ENCODE measurements around the gene CRB1.

- TF ChIP-seq REST (IDR thresholded peaks at IDR 0.05; ENCODE audit: unreplicated experiment): no peak
- TF ChIP-seq CTCF (conservative IDR thresholded peaks at IDR 0.05; ENCODE audit: low read depth in 2 of 2): no peak
Observed at GRCh38 chr1:197252973-197253372, 15.1 kb upstream of the CRB1 start.
